ENCODE data around the gene TESPA1.

DNA sequence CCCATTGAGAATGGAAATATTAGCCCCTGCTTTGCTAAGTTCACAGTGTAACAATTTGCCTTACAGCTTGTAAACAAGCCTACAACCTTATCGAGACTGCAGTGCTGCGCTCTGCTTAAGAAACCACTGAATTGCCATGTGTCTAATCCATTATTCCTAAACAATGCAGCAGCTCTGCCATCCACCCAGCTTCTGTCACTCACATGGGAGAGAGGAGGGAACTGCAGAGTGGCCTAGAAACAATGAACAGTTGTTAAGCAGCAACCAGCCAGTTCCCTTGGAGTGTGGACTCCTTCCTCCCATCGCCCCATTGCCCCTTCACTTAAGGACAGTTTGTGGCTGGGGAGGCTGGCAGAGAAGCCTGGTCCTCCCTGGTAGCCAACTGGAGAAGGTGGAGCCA lies 42.9 kb downstream of the TESPA1 start:
- TF ChIP-seq CTCF (IDR thresholded peaks at IDR 0.05) (no peak), POLR2A (IDR thresholded peaks at IDR 0.05) (no peak), EP300 (IDR thresholded peaks at IDR 0.05; ENCODE audit: low read depth) (no peak), POLR2AphosphoS5 (IDR thresholded peaks at IDR 0.05) (no peak)

All from transverse colon (tissue), 4 donors.